Loucy (cell line): ENCODE results near the gene IDH3G.

Experiments used
- CTCF ChIP-seq: fragments of 200-600 bp; sonication (generic); conservative IDR thresholded peaks from 2 replicates; pipeline ENCODE4 v1.5.1; 2014; ENCODE audit warnings: mild to moderate bottlenecking, antibody characterized with exemption, low read length
- EZH2phosphoT487 ChIP-seq: fragments of 200-600 bp; IDR thresholded peaks from 2 replicates; pipeline ENCODE4 v1.6.1; 2018; ENCODE audit warnings: antibody characterized with exemption, mild to moderate bottlenecking, moderate library complexity, borderline replicate concordance

GRCh38 chrX:153797415-153798015, 3.3 kb upstream of the IDH3G start:
- TF ChIP-seq CTCF (no peak), EZH2phosphoT487 (no peak)
